Transverse colon (tissue), 4 donors: ENCODE results near the gene FBXL13. TPM values are rescaled to one million over a fixed set of nuclear protein-coding genes. Genes with fewer than 3 reads are reported as not detected.

Experiments used
- DNase-seq: peaks from one replicate; pipeline ENCODE4 v3.0.0-alpha.2; 2019
- H3K27ac ChIP-seq, 4 donors: fragments of 200-600 bp; sonication (generic); 2 replicates each; pipeline ENCODE4 v1.5.1; 2016 to 2018; ENCODE audit warnings: inconsistent platforms in 4 of 4
- H3K27me3 ChIP-seq: fragments of 200-600 bp; sonication (generic); 2 replicates; pipeline ENCODE4 v1.5.1; 2017; ENCODE audit warnings: inconsistent platforms
- H3K36me3 ChIP-seq, 4 donors: fragments of 200-600 bp; sonication (generic); 2 replicates each; pipeline ENCODE4 v1.5.1; 2017 to 2019; ENCODE audit warnings: inconsistent platforms in 4 of 4
- H3K4me1 ChIP-seq, 4 donors: fragments of 200-600 bp; sonication (generic); 2 replicates each; pipeline ENCODE4 v1.5.1; 2017 to 2020; ENCODE audit warnings: inconsistent platforms in 4 of 4
- H3K4me3 ChIP-seq, 4 donors: fragments of 200-600 bp; sonication (generic); 1 replicate in 1 of 4; 2 replicates in 3 of 4; pipeline versions ENCODE4 v1.5.1 to v1.6.1; 2017 to 2019; ENCODE audit warnings: inconsistent platforms in 4 of 4
- H3K9me3 ChIP-seq, 2 donors: fragments of 200-600 bp; sonication (generic); 2 replicates each; pipeline ENCODE4 v1.5.1; 2017 to 2019; ENCODE audit warnings: inconsistent platforms in 2 of 2
- CTCF ChIP-seq, 5 experiments: fragments of 200-600 bp in 3 of 5; fragments of 450-650 bp in 2 of 5; sonication (generic) in 3 of 5; IDR thresholded peaks; 1 replicate in 2 of 5; 2 replicates in 3 of 5; pipeline ENCODE4 v1.5.1; 2016 to 2017; ENCODE audit warnings: antibody characterized with exemption in 5 of 5, inconsistent platforms in 3 of 5, mild to moderate bottlenecking in 2 of 5, moderate library complexity in 1 of 5
- EP300 ChIP-seq: sonication (generic); formaldehyde crosslinking; IDR thresholded peaks from one replicate; pipeline ENCODE4 v1.6.1; 2017; ENCODE audit warnings: antibody characterized with exemption, low read depth
- POLR2A ChIP-seq: fragments of 450-650 bp; IDR thresholded peaks from one replicate; pipeline ENCODE4 v1.6.1; 2016; ENCODE audit warnings: antibody characterized with exemption, mild to moderate bottlenecking, moderate library complexity
- POLR2AphosphoS5 ChIP-seq, 3 donors: sonication (generic); formaldehyde crosslinking; IDR thresholded peaks; one replicate each; pipeline ENCODE4 v1.6.1; 2016; ENCODE audit warnings: antibody characterized with exemption in 3 of 3
- WGBS, 2 donors: methylation state at CpG; one replicate each; pipeline ENCODE4 v1.1.5; 2018; ENCODE audit warnings: low coverage in 1 of 2; 5-methylcytosine and 5-hydroxymethylcytosine counted together
- in situ Hi-C, 4 donors: fragments of 200-750 bp; cut with MboI; loops; one replicate each; pipeline versions ENCODE4 v1.15.0 to v1.15.1; 2017; ENCODE audit warnings: low sequenced_read_pairs in 3 of 4, low pct_ligation_motif_present in 1 of 4, low pct_unique_long_range_greater_than_20kb in 1 of 4
- intact Hi-C: fragments of 100-400 bp; cut with DNase I; formaldehyde crosslinking; loops from one replicate; pipeline ENCODE4 v1.15.1; 2023; ENCODE audit warnings: low total_unique reads
- total RNA-seq, 4 donors: library from RNA; depleted of rRNA; stranded (reverse); fragments of >200 nt; gene quantifications; one replicate each; pipeline ENCODE4 v1.1.0, GENCODE V29; 2016

Gene FBXL13
- total RNA-seq, 4 donors from 2014 or later = 0.96 to 6.8 (median 1.9) TPM; not detected in 1

- WGBS, 2 donors = 83 to 87% methylated on average over 2 of the region's 2 CpGs
- H3K4me3 ChIP-seq = no peak overlapping the region
- TF ChIP-seq CTCF (IDR thresholded peaks at IDR 0.05) (no peak), POLR2A (no peak), POLR2AphosphoS5 (IDR thresholded peaks at IDR 0.05) (no peak), EP300 (no peak)
- H3K36me3 ChIP-seq = no peaks in the 10 kb centered on the region
- in situ Hi-C loops (no loop called here), intact Hi-C loops (no loop called here)
- H3K27ac ChIP-seq = no peak overlapping the region
- H3K4me1 ChIP-seq = no peaks in the 10 kb centered on the region
- DNase-seq = no peak
- H3K27me3 ChIP-seq = no peaks in the 10 kb centered on the region
- no peaks in the 10 kb centered on the region for H3K9me3 ChIP-seq
Observed at GRCh38 chr7:102872460-102872859, 202.1 kb downstream of the FBXL13 start.

- WGBS, 2 donors = 85 to 100% methylated on average over 5 of the region's 5 CpGs
- no peaks in the 10 kb centered on the region for H3K4me1 ChIP-seq
Observed at GRCh38 chr7:102869195-102869594, 205.4 kb downstream of the FBXL13 start.

GRCh38 chr7:102866535-102867215 lies 207.9 kb downstream of the FBXL13 start:
- in situ Hi-C loops = no loop called here
- TF ChIP-seq CTCF (IDR thresholded peaks at IDR 0.05) (no peak), POLR2A (no peak), EP300 (no peak), POLR2AphosphoS5 (IDR thresholded peaks at IDR 0.05) (no peak)
- intact Hi-C loops = no loop called here
- no peak for DNase-seq
- Histone ChIP-seq H3K9me3 (no peaks in the 10 kb centered on the region), H3K27ac (no peak overlapping the region), H3K36me3 (no peaks in the 10 kb centered on the region), H3K4me3 (no peak overlapping the region), H3K4me1 (no peaks in the 10 kb centered on the region), H3K27me3 (no peaks in the 10 kb centered on the region)
- WGBS, 2 donors = 73 to 82% methylated on average over 2 to 3 of the region's 3 CpGs

More at GRCh38 chr7:102869195-102869594, 205.4 kb downstream of the FBXL13 start:
- intact Hi-C loops = no loop called here
- no peak overlapping the region for H3K4me3 ChIP-seq
- H3K9me3 ChIP-seq = no peaks in the 10 kb centered on the region
- no peaks in the 10 kb centered on the region for H3K36me3 ChIP-seq
- TF ChIP-seq EP300 = no peak
- no peak for TF ChIP-seq POLR2A
- no peak for TF ChIP-seq CTCF (IDR thresholded peaks at IDR 0.05)
- no peak for TF ChIP-seq POLR2AphosphoS5 (IDR thresholded peaks at IDR 0.05)
- H3K27me3 ChIP-seq = no peaks in the 10 kb centered on the region
- H3K27ac ChIP-seq = no peak overlapping the region
- in situ Hi-C loops = no loop called here
- DNase-seq = no peak

- Histone ChIP-seq H3K27me3 (no peaks in the 10 kb centered on the region), H3K27ac (no peak overlapping the region), H3K9me3 (no peaks in the 10 kb centered on the region), H3K4me1 (peaks cover 0 to 5% (median 2%) of the 10 kb centered on the region in 4 donors), H3K36me3 (no peaks in the 10 kb centered on the region), H3K4me3 (no peak overlapping the region)
- WGBS, 2 donors = 48 to 54% methylated on average over 2 of the region's 2 CpGs
- TF ChIP-seq POLR2AphosphoS5 (IDR thresholded peaks at IDR 0.05) (no peak), CTCF (IDR thresholded peaks at IDR 0.05) (no peak), EP300 (no peak), POLR2A (no peak)
- in situ Hi-C loops = no loop called here
- DNase-seq = no peak
- intact Hi-C loops = no loop called here
Observed at GRCh38 chr7:102864958-102865357, 209.6 kb downstream of the FBXL13 start.
